Liver (tissue), 3 donors: Measurements from ENCODE around the gene TTC3.

Experiments
- CTCF ChIP-seq: fragments of 150-350 bp; IDR thresholded peaks from 2 replicates; pipeline ENCODE4 v1.5.1; 2017; ENCODE audit warnings: improper control_type of control experiment, low read depth, low read length; ENCODE audit not compliant: missing input control
- EGR1 ChIP-seq, 2 donors: IDR thresholded peaks; 2 replicates each; pipeline ENCODE4 v1.6.1; 2016 to 2018; ENCODE audit warnings: antibody characterized with exemption in 2 of 2, low read depth in 2 of 2
- GABPA ChIP-seq, 2 donors: IDR thresholded peaks in 1 of 2; conservative IDR thresholded peaks in 1 of 2; 2 replicates each; pipeline ENCODE4 v1.6.1; 2016; ENCODE audit warnings: antibody characterized with exemption in 2 of 2, mild to moderate bottlenecking in 1 of 2, moderate library complexity in 1 of 2
- HNF4G ChIP-seq: IDR thresholded peaks from 2 replicates; pipeline ENCODE4 v1.6.1; 2016; ENCODE audit warnings: antibody characterized with exemption
- MAX ChIP-seq: IDR thresholded peaks from 2 replicates; pipeline ENCODE4 v1.6.1; 2016; ENCODE audit warnings: antibody characterized with exemption
- NR2F2 ChIP-seq: IDR thresholded peaks from 2 replicates; pipeline ENCODE4 v1.6.1; 2016; ENCODE audit warnings: antibody characterized with exemption
- RAD21 ChIP-seq, 2 donors: IDR thresholded peaks; 2 replicates each; pipeline ENCODE4 v1.6.1; 2016; ENCODE audit warnings: antibody characterized with exemption in 2 of 2, mild to moderate bottlenecking in 2 of 2
- REST ChIP-seq: IDR thresholded peaks from 2 replicates; pipeline ENCODE4 v1.6.1; 2016; ENCODE audit warnings: antibody characterized with exemption, mild to moderate bottlenecking
- RXRA ChIP-seq, 2 donors: IDR thresholded peaks; 2 replicates each; pipeline ENCODE4 v1.6.1; 2017 to 2018; ENCODE audit warnings: antibody characterized with exemption in 2 of 2, mild to moderate bottlenecking in 1 of 2
- SP1 ChIP-seq: IDR thresholded peaks from 2 replicates; pipeline ENCODE4 v1.6.1; 2018; ENCODE audit warnings: antibody characterized with exemption, mild to moderate bottlenecking
- TAF1 ChIP-seq: conservative IDR thresholded peaks from 2 replicates; pipeline ENCODE4 v1.6.1; 2016; ENCODE audit warnings: antibody characterized with exemption, mild to moderate bottlenecking
- YY1 ChIP-seq: IDR thresholded peaks from 2 replicates; pipeline ENCODE4 v1.6.1; 2016; ENCODE audit warnings: antibody characterized with exemption, mild to moderate bottlenecking
- ZBTB33 ChIP-seq: IDR thresholded peaks from 2 replicates; pipeline ENCODE4 v1.6.1; 2016; ENCODE audit warnings: antibody characterized with exemption
- donor health status: healthy.
- donor health status: healthy.

- TF ChIP-seq CTCF (no peak), SP1 (no peak), YY1 (no peak), EGR1 (IDR thresholded peaks at IDR 0.05; ENCODE audit: low read depth in 2 of 2) (no peak), ZBTB33 (no peak), GABPA (IDR thresholded peaks at IDR 0.05 in 1 of 2, conservative IDR thresholded peaks at IDR 0.05 in 1 of 2) (no peak), RAD21 (IDR thresholded peaks at IDR 0.05) (no peak), MAX (no peak), NR2F2 (no peak), REST (no peak), RXRA (IDR thresholded peaks at IDR 0.05) (no peak), HNF4G (no peak), TAF1 (no peak)
These were observed 26.0 kb upstream of the TTC3 start for GRCh38 chr21:37047079-37047478.
